IMR-90 (cell line): ENCODE data around the gene DEAF1. TPM values are rescaled to one million over a fixed set of nuclear protein-coding genes. Genes with fewer than 3 reads are reported as not detected.

Source experiments
- ATAC-seq: fragments of 200-7000 bp; cut with Tn5 transposase; 2 replicates; pipeline ENCODE4 v1.9.1; 2020; ENCODE audit warnings: low read depth, mild to moderate bottlenecking, moderate library complexity
- BruUV-seq: library from RNA; stranded (reverse); fragments of 400-500 nt; replicated peaks from 2 replicates; lab custom pipeline; 2021; lab: Mats Ljungman, UMichigan
- CTCF ChIA-PET: fragments of 300-600 bp; formaldehyde crosslinking; extraction: SDS; loops from one replicate; lab custom pipeline; 2021; ENCODE audit warnings: antibody characterized with exemption; lab: Yijun Ruan, JAX
- POLR2A ChIA-PET: fragments of 300-600 bp; sonication (Branson Sonifier 250); formaldehyde crosslinking; loops from one replicate; lab custom pipeline; 2022; ENCODE audit warnings: antibody characterized with exemption; ENCODE audit not compliant: unreplicated experiment; lab: Charles Lee
- DNase-seq: peaks from one replicate; pipeline ENCODE4 v3.0.0; 2013
- H2AFZ ChIP-seq: replicated peaks from 2 replicates; pipeline ENCODE3; 2013; ENCODE audit warnings: low read length, mild to moderate bottlenecking; ENCODE audit not compliant: poor library complexity
- H2AK5ac ChIP-seq: 2 replicates; pipeline ENCODE4 v1.6.1; 2013; ENCODE audit warnings: low read depth, low read length, inconsistent platforms
- H2AK9ac ChIP-seq: replicated peaks from 2 replicates; pipeline ENCODE3; 2013; ENCODE audit warnings: mild to moderate bottlenecking, low read depth, low read length, moderate library complexity; ENCODE audit not compliant: poor library complexity
- H2BK120ac ChIP-seq: 2 replicates; pipeline ENCODE4 v1.6.1; 2013; ENCODE audit warnings: low read depth, low read length, inconsistent platforms
- H2BK15ac ChIP-seq: 3 replicates; pipeline ENCODE4 v1.6.1; 2013; ENCODE audit warnings: low read depth, low read length, inconsistent platforms
- H2BK20ac ChIP-seq: 2 replicates; pipeline ENCODE4 v1.6.1; 2013; ENCODE audit warnings: low read depth, mild to moderate bottlenecking, inconsistent platforms, low read length, moderate library complexity
- H2BK5ac ChIP-seq: 2 replicates; pipeline ENCODE4 v1.6.1; 2013; ENCODE audit warnings: mild to moderate bottlenecking, low read depth, low read length, inconsistent platforms; ENCODE audit not compliant: poor library complexity, severe bottlenecking
- H3K14ac ChIP-seq: replicated peaks from 2 replicates; pipeline ENCODE4 v1.6.1; 2013; ENCODE audit warnings: low read depth, low read length, inconsistent platforms
- H3K18ac ChIP-seq: 2 replicates; pipeline ENCODE4 v1.6.1; 2013; ENCODE audit warnings: low read depth, low read length, control low read depth
- H3K23ac ChIP-seq: 2 replicates; pipeline ENCODE4 v1.6.1; 2013; ENCODE audit warnings: low read depth, low read length, inconsistent platforms
- H3K27ac ChIP-seq: 2 replicates; pipeline ENCODE4 v1.5.1; 2013; ENCODE audit warnings: mild to moderate bottlenecking, control low read depth, low read length; ENCODE audit not compliant: insufficient read depth
- H3K27me3 ChIP-seq: 2 replicates; pipeline ENCODE4 v1.6.1; 2013; ENCODE audit warnings: low read length; ENCODE audit not compliant: control insufficient read depth, insufficient read depth
- H3K36me3 ChIP-seq: 2 replicates; pipeline ENCODE4 v1.6.1; 2013; ENCODE audit warnings: low read length, mixed read lengths; ENCODE audit not compliant: control insufficient read depth, insufficient read depth
- H3K4ac ChIP-seq: 2 replicates; pipeline ENCODE4 v1.6.1; 2013; ENCODE audit warnings: low read depth, low read length, inconsistent platforms
- H3K4me1 ChIP-seq: 2 replicates; pipeline ENCODE4 v1.6.1; 2013; ENCODE audit warnings: low read length, mixed read lengths; ENCODE audit not compliant: control insufficient read depth, insufficient read depth
- H3K4me2 ChIP-seq: 2 replicates; pipeline ENCODE4 v1.6.1; 2013; ENCODE audit warnings: low read depth, mild to moderate bottlenecking, control low read depth, low read length, moderate library complexity
- H3K4me3 ChIP-seq: 2 replicates; pipeline ENCODE4 v1.5.1; 2013; ENCODE audit warnings: low read depth, mild to moderate bottlenecking, control low read depth, low read length, moderate library complexity; ENCODE audit not compliant: insufficient read depth
- H3K56ac ChIP-seq: 2 replicates; pipeline ENCODE4 v1.6.1; 2013; ENCODE audit warnings: low read length, inconsistent platforms; ENCODE audit not compliant: insufficient read depth; ENCODE audit errors: extremely low read depth
- H3K79me1 ChIP-seq, 2 experiments: 2 replicates each; pipeline ENCODE4 v1.6.1; 2013; ENCODE audit warnings: low read length in 2 of 2, inconsistent platforms in 1 of 2, low read depth in 1 of 2
- H3K9ac ChIP-seq: 2 replicates; pipeline ENCODE4 v1.6.1; 2013; ENCODE audit warnings: low read depth, low read length, control low read depth
- H3K9me1 ChIP-seq: 2 replicates; pipeline ENCODE4 v1.6.1; 2013; ENCODE audit warnings: low read length, inconsistent platforms; ENCODE audit not compliant: insufficient read depth
- H3K9me3 ChIP-seq: 2 replicates; pipeline ENCODE4 v1.6.1; 2013; ENCODE audit warnings: low read length; ENCODE audit not compliant: control insufficient read depth, insufficient read depth
- H4K20me1 ChIP-seq: 2 replicates; pipeline ENCODE4 v1.6.1; 2013; ENCODE audit warnings: low read length, inconsistent platforms; ENCODE audit not compliant: insufficient read depth
- H4K5ac ChIP-seq: 2 replicates; pipeline ENCODE4 v1.6.1; 2013; ENCODE audit warnings: mild to moderate bottlenecking, low read depth, low read length, control low read depth
- H4K8ac ChIP-seq, 2 experiments: 2 replicates each; pipeline ENCODE4 v1.6.1; 2013; ENCODE audit warnings: low read depth in 2 of 2, low read length in 2 of 2, control low read depth in 1 of 2, inconsistent platforms in 1 of 2
- H4K91ac ChIP-seq: 2 replicates; pipeline ENCODE4 v1.6.1; 2013; ENCODE audit warnings: low read depth, low read length, inconsistent platforms; ENCODE audit not compliant: insufficient read depth
- BHLHE40 ChIP-seq: fragments of 150-350 bp; IDR thresholded peaks from 2 replicates; pipeline ENCODE4 v1.6.1; 2016; ENCODE audit warnings: mild to moderate bottlenecking, low read depth, low read length
- CHD1 ChIP-seq: IDR thresholded peaks from 2 replicates; pipeline ENCODE4 v1.6.1; 2012; ENCODE audit warnings: low read depth, low read length, improper control_type of control experiment
- MAFK ChIP-seq: IDR thresholded peaks from 2 replicates; pipeline ENCODE4 v1.6.1; 2012; ENCODE audit warnings: low read depth, low read length, improper control_type of control experiment
- SMC3 ChIP-seq: fragments of 150-350 bp; IDR thresholded peaks from 2 replicates; pipeline ENCODE4 v1.6.1; 2016; ENCODE audit warnings: low read depth, mild to moderate bottlenecking, antibody characterized with exemption, low read length, moderate library complexity
- USF2 ChIP-seq: fragments of 150-350 bp; IDR thresholded peaks from 2 replicates; pipeline ENCODE4 v1.6.1; 2017; ENCODE audit warnings: mild to moderate bottlenecking, antibody characterized with exemption, low read length, low read depth
- WGBS, 2 experiments: methylation state at CpG; one replicate each; pipeline versions ENCODE4 v1.1.5 to v1.1.7; 2013; ENCODE audit warnings: missing lambda C conversion rate in 2 of 2; ENCODE audit not compliant: insufficient read length in 1 of 2; ENCODE audit errors: extremely low coverage in 2 of 2; 5-methylcytosine and 5-hydroxymethylcytosine counted together
- dilution Hi-C: fragments of 300-500 bp; cut with HindIII; formaldehyde crosslinking; loops from one replicate; pipeline ENCODE4 v1.14.3; 2018; ENCODE audit warnings: low sequenced_read_pairs; ENCODE audit not compliant: unreplicated experiment
- in situ Hi-C: fragments of 300-500 bp; cut with MboI; formaldehyde crosslinking; loops from 3 replicates; pipeline ENCODE4 v1.14.3; 2019; ENCODE audit warnings: low sequenced_read_pairs, inconsistent platforms, mixed read lengths
- intact Hi-C: fragments of 100-400 bp; cut with micrococcal nuclease; formaldehyde crosslinking; loops from 2 replicates; pipeline ENCODE4 v1.10.0; 2022
- polyA plus RNA-seq, 3 experiments: library from polyadenylated mRNA; depleted of rRNA; stranded (reverse); fragments of >200 nt; gene quantifications; 2 replicates each; pipeline ENCODE4 v1.2.3, GENCODE V29; 2012; ENCODE audit warnings: low replicate concordance in 1 of 3
- total RNA-seq: library from RNA; depleted of rRNA; stranded (reverse); fragments of >200 nt; gene quantifications from 2 replicates; pipeline ENCODE4 v1.2.3, GENCODE V29; 2012
- TF ChIP-seq, protein P1 (sequence below): conservative IDR thresholded peaks from 2 replicates; pipeline ENCODE4 v1.5.1; 2012; ENCODE audit warnings: mild to moderate bottlenecking, low read depth, low read length, improper control_type of control experiment

The DEAF1 gene
- total and polyA plus RNA-seq, 2 of the 4 experiments (the other 2 are of a cell fraction) = 22.9 to 31.6 TPM

GRCh38 chr11:678297-678696, 16.7 kb downstream of the DEAF1 start:
- Histone ChIP-seq H2BK5ac (no peak overlapping the region), H4K20me1 (no peaks in the 10 kb centered on the region; the same call in 1 of the 2 replicates), H3K36me3 (peaks cover 52% of the 10 kb centered on the region), H3K27ac (no peak overlapping the region), H2AK5ac (no peak overlapping the region), H3K4me1 (no peaks in the 10 kb centered on the region), H3K4ac (no peak overlapping the region), H2AFZ (no peak overlapping the region), H3K18ac (no peak overlapping the region), H3K14ac (no peak overlapping the region), H3K79me1 (no peaks in the 10 kb centered on the region; a peak in 2 of 4 replicates), H3K27me3 (no peaks in the 10 kb centered on the region), H2BK15ac (no peak overlapping the region), H4K91ac (no peak overlapping the region), H3K9me1 (no peaks in the 10 kb centered on the region), H3K4me3 (no peak overlapping the region), H4K8ac (no peak overlapping the region), H4K5ac (no peak overlapping the region), H3K4me2 (no peak overlapping the region), H3K56ac (no peak overlapping the region), H3K9ac (no peak overlapping the region), H2BK20ac (no peak overlapping the region), H2AK9ac (no peak overlapping the region), H3K23ac (no peak overlapping the region), H3K9me3 (no peaks in the 10 kb centered on the region), H2BK120ac (no peak overlapping the region)
- in situ Hi-C loops (no loop called here), dilution Hi-C loops (no loop called here), intact Hi-C loops (no loop called here)
- ChIA-PET CTCF (no interaction called here), POLR2A (interaction anchor here (0.6 kb wide), 1 partner anchor 9 kb away, joined by 5 read pairs; no protein-coding TSS in a partner anchor)
- WGBS, 2 experiments = 100% methylated on average over 2 of the region's 3 CpGs; no CpG with 5 or more reads in 1 of the 2 experiments
- ATAC-seq (no peak), DNase-seq (no peak)
- TF ChIP-seq MAFK (no peak), BHLHE40 (no peak), CHD1 (no peak), SMC3 (no peak), USF2 (no peak)
- TF ChIP-seq, protein P1, sequence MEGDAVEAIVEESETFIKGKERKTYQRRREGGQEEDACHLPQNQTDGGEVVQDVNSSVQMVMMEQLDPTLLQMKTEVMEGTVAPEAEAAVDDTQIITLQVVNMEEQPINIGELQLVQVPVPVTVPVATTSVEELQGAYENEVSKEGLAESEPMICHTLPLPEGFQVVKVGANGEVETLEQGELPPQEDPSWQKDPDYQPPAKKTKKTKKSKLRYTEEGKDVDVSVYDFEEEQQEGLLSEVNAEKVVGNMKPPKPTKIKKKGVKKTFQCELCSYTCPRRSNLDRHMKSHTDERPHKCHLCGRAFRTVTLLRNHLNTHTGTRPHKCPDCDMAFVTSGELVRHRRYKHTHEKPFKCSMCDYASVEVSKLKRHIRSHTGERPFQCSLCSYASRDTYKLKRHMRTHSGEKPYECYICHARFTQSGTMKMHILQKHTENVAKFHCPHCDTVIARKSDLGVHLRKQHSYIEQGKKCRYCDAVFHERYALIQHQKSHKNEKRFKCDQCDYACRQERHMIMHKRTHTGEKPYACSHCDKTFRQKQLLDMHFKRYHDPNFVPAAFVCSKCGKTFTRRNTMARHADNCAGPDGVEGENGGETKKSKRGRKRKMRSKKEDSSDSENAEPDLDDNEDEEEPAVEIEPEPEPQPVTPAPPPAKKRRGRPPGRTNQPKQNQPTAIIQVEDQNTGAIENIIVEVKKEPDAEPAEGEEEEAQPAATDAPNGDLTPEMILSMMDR = no peak
- no TSS peak for BruUV-seq
